GM23338 (cell line): ENCODE data around the gene NLN. TPM values are rescaled to one million over a fixed set of nuclear protein-coding genes. Genes with fewer than 3 reads are reported as not detected.

ENCODE experiments used
- ATAC-seq: fragments of 200-7000 bp; cut with Tn5 transposase; 3 replicates; pipeline ENCODE4 v1.9.1; 2020
- DNase-seq: peaks from one replicate; pipeline ENCODE4 v3.0.0-alpha.2; 2015; ENCODE audit warnings: low spot score
- H2AFZ ChIP-seq: fragments of 200-600 bp; sonication (generic); 2 replicates; pipeline ENCODE4 v1.8.0; 2016; ENCODE audit warnings: antibody characterized with exemption, mild to moderate bottlenecking, moderate library complexity
- H3F3A ChIP-seq: fragments of 200-600 bp; sonication (generic); replicated peaks from 2 replicates; pipeline ENCODE4 v1.8.0; 2017; ENCODE audit warnings: antibody characterized with exemption, mixed run types, low read depth
- H3K27ac ChIP-seq: fragments of 200-600 bp; sonication (generic); 2 replicates; pipeline ENCODE4 v1.6.1; 2016; ENCODE audit warnings: low read depth
- H3K27me3 ChIP-seq: fragments of 200-600 bp; sonication (generic); 2 replicates; pipeline ENCODE4 v1.8.0; 2016; ENCODE audit warnings: mild to moderate bottlenecking, mixed run types, moderate library complexity; ENCODE audit not compliant: insufficient read depth
- H3K36me3 ChIP-seq: fragments of 200-600 bp; sonication (generic); 2 replicates; pipeline ENCODE4 v1.8.0; 2016; ENCODE audit warnings: mild to moderate bottlenecking; ENCODE audit not compliant: insufficient read depth
- H3K4me1 ChIP-seq: fragments of 200-600 bp; sonication (generic); 2 replicates; pipeline ENCODE4 v1.8.0; 2016; ENCODE audit warnings: mild to moderate bottlenecking, moderate library complexity; ENCODE audit not compliant: insufficient read depth
- H3K4me2 ChIP-seq: fragments of 200-600 bp; sonication (generic); 2 replicates; pipeline ENCODE4 v1.7.1; 2017; ENCODE audit warnings: mixed run types
- H3K4me3 ChIP-seq: fragments of 200-600 bp; sonication (generic); 2 replicates; pipeline ENCODE4 v1.6.1; 2016; ENCODE audit warnings: mixed run types
- H3K79me2 ChIP-seq: fragments of 200-600 bp; sonication (generic); replicated peaks from 2 replicates; pipeline ENCODE4 v1.8.0; 2017; ENCODE audit warnings: mild to moderate bottlenecking; ENCODE audit not compliant: insufficient read depth
- H3K9me2 ChIP-seq: fragments of 200-600 bp; sonication (generic); 2 replicates; pipeline ENCODE4 v1.8.0; 2017; ENCODE audit not compliant: insufficient read depth
- H4K20me1 ChIP-seq: fragments of 200-600 bp; sonication (generic); replicated peaks from 2 replicates; pipeline ENCODE4 v1.8.0; 2017; ENCODE audit warnings: mild to moderate bottlenecking; ENCODE audit not compliant: insufficient read depth
- H3K27ac Mint-ChIP-seq: 2 replicates; pipeline ENCODE4 v1.8.0; 2020; ENCODE audit warnings: inconsistent platforms, mild to moderate bottlenecking, moderate library complexity, mixed read lengths
- H3K27me3 Mint-ChIP-seq: 3 replicates; pipeline ENCODE4 v1.8.0; 2022; ENCODE audit warnings: low read depth, mild to moderate bottlenecking, moderate library complexity, mixed read lengths, inconsistent platforms; ENCODE audit not compliant: insufficient read depth, poor library complexity
- H3K36me3 Mint-ChIP-seq: 3 replicates; pipeline ENCODE4 v1.8.0; 2021; ENCODE audit warnings: low read depth, mild to moderate bottlenecking, inconsistent platforms, moderate library complexity, mixed read lengths
- H3K4me1 Mint-ChIP-seq: 3 replicates; pipeline ENCODE4 v1.8.0; 2020; ENCODE audit warnings: mild to moderate bottlenecking, inconsistent platforms, mixed read lengths
- H3K4me3 Mint-ChIP-seq: 3 replicates; pipeline ENCODE4 v1.8.0; 2021; ENCODE audit warnings: moderate library complexity, mild to moderate bottlenecking, inconsistent platforms, mixed read lengths
- H3K9me3 Mint-ChIP-seq: 3 replicates; pipeline ENCODE4 v1.8.0; 2020; ENCODE audit warnings: moderate library complexity, mild to moderate bottlenecking, inconsistent platforms, mixed read lengths
- CREB1 ChIP-seq: fragments of 250-450 bp; sonication (Bioruptor Pico); IDR thresholded peaks from 2 replicates; pipeline ENCODE4 v1.5.0; 2020; ENCODE audit warnings: low read depth, mild to moderate bottlenecking, moderate library complexity
- EZH2 ChIP-seq: fragments of 200-600 bp; sonication (generic); IDR thresholded peaks from one replicate; pipeline ENCODE4 v1.8.0; 2017; ENCODE audit warnings: antibody characterized with exemption, mild to moderate bottlenecking, low read depth; ENCODE audit not compliant: unreplicated experiment
- EZH2phosphoT487 ChIP-seq: fragments of 200-600 bp; sonication (generic); IDR thresholded peaks from one replicate; pipeline ENCODE4 v1.8.1; 2018; ENCODE audit warnings: antibody characterized with exemption; ENCODE audit not compliant: unreplicated experiment
- JUNB ChIP-seq: IDR thresholded peaks from one replicate; pipeline ENCODE4 v1.6.1; 2016; ENCODE audit warnings: antibody characterized with exemption; ENCODE audit not compliant: unreplicated experiment
- NANOG ChIP-seq: IDR thresholded peaks from 2 replicates; pipeline ENCODE4 v1.6.1; 2016; ENCODE audit warnings: antibody characterized with exemption, borderline replicate concordance
- POLR2AphosphoS5 ChIP-seq: IDR thresholded peaks from 2 replicates; pipeline ENCODE4 v1.6.1; 2016; ENCODE audit warnings: antibody characterized with exemption, low read depth
- REST ChIP-seq: IDR thresholded peaks from one replicate; pipeline ENCODE4 v1.6.1; 2018; ENCODE audit warnings: antibody characterized with exemption; ENCODE audit not compliant: unreplicated experiment
- STAT1 ChIP-seq: IDR thresholded peaks from one replicate; pipeline ENCODE4 v1.6.1; 2016; ENCODE audit warnings: antibody characterized with exemption; ENCODE audit not compliant: unreplicated experiment
- ZNF114 ChIP-seq: fragments of 250-450 bp; sonication (Bioruptor Pico); IDR thresholded peaks from 2 replicates; pipeline ENCODE4 v1.5.0; 2020; ENCODE audit warnings: mild to moderate bottlenecking, moderate library complexity
- ZNF331 ChIP-seq: fragments of 250-450 bp; sonication (Bioruptor Pico); IDR thresholded peaks from 2 replicates; pipeline ENCODE4 v1.5.0; 2020; ENCODE audit warnings: low read depth, mild to moderate bottlenecking, moderate library complexity
- polyA plus RNA-seq: library from polyadenylated mRNA; unstranded; fragments of >200 nt; fragmentation: Nextera tagmentation; extraction: Ambion mirVana; gene quantifications from 2 replicates; pipeline ENCODE4 v1.2.1, GENCODE V29; 2016
- total RNA-seq: library from RNA; depleted of rRNA; stranded (reverse); fragments of >200 nt; shearing (Covaris generic); gene quantifications from 2 replicates; pipeline ENCODE4 v1.2.3, GENCODE V29; 2014
- TF ChIP-seq, protein P1 (sequence below): IDR thresholded peaks from 2 replicates; pipeline ENCODE4 v1.6.1; 2016; ENCODE audit warnings: antibody characterized with exemption
- TF ChIP-seq, protein P2 (sequence below), 2 experiments: fragments of 200-600 bp in 1 of 2; sonication (generic) in 1 of 2; conservative IDR thresholded peaks; 2 replicates each; pipeline versions ENCODE4 v1.5.1 to v1.6.1; 2016 to 2017; ENCODE audit warnings: antibody characterized with exemption in 2 of 2, low read depth in 2 of 2, mild to moderate bottlenecking in 2 of 2, moderate library complexity in 1 of 2
- TF ChIP-seq, protein P3 (sequence below): fragments of 250-450 bp; sonication (Bioruptor Pico); IDR thresholded peaks from 2 replicates; pipeline ENCODE4 v1.5.0; 2020; ENCODE audit warnings: mild to moderate bottlenecking, moderate library complexity

Gene NLN
- total and polyA plus RNA-seq, 2 experiments from 2014 or later: 56.4 to 168 TPM

DNA sequence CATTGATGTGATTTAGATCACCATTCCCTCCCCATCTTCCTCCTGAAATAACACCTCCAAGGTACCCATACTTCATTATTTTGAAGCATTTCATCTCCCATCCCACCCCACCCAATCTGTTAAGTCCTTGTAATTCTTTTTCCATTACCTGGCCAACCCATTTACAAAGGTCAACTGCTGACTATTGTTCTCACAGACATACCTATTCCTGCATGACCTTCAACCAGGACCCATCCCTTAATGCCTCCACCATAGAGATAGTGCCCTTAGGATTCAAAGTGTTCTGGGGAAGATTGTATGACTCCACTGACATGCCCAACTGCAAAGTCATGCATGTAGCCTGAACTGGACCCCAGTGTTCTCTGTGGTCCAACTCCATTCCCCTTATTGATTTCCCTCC, 91.2 kb downstream of the NLN start:
- ATAC-seq (no peak), DNase-seq (no peak)
- Histone ChIP-seq H3K27ac (no peak overlapping the region), H2AFZ (no peak overlapping the region), H3F3A (no peaks in the 10 kb centered on the region), H3K36me3 (peaks cover 37% of the 10 kb centered on the region; the same call in 1 of the 2 replicates), H3K9me2 (no peaks in the 10 kb centered on the region), H3K4me1 (peaks cover 9% of the 10 kb centered on the region; the same call in 1 of the 2 replicates), H3K79me2 (no peaks in the 10 kb centered on the region), H3K27me3 (no peaks in the 10 kb centered on the region), H3K4me3 (no peak overlapping the region), H3K4me2 (no peak overlapping the region), H4K20me1 (0 out of 2 replicates have a peak, but pooled peaks cover 9% of the 10 kb centered on the region)
- no peak overlapping the region for H3K27ac Mint-ChIP-seq
- H3K4me3 Mint-ChIP-seq: no peak overlapping the region
- TF ChIP-seq POLR2AphosphoS5 (no peak), STAT1 (no peak), REST (no peak), JUNB (no peak), CREB1 (CRISPR knock-in tag) (no peak), ZNF114 (CRISPR knock-in tag) (no peak), EZH2 (no peak), NANOG (no peak), ZNF331 (no peak), EZH2phosphoT487 (no peak)
- TF ChIP-seq, protein P1, sequence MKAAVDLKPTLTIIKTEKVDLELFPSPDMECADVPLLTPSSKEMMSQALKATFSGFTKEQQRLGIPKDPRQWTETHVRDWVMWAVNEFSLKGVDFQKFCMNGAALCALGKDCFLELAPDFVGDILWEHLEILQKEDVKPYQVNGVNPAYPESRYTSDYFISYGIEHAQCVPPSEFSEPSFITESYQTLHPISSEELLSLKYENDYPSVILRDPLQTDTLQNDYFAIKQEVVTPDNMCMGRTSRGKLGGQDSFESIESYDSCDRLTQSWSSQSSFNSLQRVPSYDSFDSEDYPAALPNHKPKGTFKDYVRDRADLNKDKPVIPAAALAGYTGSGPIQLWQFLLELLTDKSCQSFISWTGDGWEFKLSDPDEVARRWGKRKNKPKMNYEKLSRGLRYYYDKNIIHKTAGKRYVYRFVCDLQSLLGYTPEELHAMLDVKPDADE: no peak
- TF ChIP-seq, protein P2, sequence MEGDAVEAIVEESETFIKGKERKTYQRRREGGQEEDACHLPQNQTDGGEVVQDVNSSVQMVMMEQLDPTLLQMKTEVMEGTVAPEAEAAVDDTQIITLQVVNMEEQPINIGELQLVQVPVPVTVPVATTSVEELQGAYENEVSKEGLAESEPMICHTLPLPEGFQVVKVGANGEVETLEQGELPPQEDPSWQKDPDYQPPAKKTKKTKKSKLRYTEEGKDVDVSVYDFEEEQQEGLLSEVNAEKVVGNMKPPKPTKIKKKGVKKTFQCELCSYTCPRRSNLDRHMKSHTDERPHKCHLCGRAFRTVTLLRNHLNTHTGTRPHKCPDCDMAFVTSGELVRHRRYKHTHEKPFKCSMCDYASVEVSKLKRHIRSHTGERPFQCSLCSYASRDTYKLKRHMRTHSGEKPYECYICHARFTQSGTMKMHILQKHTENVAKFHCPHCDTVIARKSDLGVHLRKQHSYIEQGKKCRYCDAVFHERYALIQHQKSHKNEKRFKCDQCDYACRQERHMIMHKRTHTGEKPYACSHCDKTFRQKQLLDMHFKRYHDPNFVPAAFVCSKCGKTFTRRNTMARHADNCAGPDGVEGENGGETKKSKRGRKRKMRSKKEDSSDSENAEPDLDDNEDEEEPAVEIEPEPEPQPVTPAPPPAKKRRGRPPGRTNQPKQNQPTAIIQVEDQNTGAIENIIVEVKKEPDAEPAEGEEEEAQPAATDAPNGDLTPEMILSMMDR (conservative IDR thresholded peaks at IDR 0.05; ENCODE audit: low read depth in 2 of 2): no peak
- TF ChIP-seq, protein P3, sequence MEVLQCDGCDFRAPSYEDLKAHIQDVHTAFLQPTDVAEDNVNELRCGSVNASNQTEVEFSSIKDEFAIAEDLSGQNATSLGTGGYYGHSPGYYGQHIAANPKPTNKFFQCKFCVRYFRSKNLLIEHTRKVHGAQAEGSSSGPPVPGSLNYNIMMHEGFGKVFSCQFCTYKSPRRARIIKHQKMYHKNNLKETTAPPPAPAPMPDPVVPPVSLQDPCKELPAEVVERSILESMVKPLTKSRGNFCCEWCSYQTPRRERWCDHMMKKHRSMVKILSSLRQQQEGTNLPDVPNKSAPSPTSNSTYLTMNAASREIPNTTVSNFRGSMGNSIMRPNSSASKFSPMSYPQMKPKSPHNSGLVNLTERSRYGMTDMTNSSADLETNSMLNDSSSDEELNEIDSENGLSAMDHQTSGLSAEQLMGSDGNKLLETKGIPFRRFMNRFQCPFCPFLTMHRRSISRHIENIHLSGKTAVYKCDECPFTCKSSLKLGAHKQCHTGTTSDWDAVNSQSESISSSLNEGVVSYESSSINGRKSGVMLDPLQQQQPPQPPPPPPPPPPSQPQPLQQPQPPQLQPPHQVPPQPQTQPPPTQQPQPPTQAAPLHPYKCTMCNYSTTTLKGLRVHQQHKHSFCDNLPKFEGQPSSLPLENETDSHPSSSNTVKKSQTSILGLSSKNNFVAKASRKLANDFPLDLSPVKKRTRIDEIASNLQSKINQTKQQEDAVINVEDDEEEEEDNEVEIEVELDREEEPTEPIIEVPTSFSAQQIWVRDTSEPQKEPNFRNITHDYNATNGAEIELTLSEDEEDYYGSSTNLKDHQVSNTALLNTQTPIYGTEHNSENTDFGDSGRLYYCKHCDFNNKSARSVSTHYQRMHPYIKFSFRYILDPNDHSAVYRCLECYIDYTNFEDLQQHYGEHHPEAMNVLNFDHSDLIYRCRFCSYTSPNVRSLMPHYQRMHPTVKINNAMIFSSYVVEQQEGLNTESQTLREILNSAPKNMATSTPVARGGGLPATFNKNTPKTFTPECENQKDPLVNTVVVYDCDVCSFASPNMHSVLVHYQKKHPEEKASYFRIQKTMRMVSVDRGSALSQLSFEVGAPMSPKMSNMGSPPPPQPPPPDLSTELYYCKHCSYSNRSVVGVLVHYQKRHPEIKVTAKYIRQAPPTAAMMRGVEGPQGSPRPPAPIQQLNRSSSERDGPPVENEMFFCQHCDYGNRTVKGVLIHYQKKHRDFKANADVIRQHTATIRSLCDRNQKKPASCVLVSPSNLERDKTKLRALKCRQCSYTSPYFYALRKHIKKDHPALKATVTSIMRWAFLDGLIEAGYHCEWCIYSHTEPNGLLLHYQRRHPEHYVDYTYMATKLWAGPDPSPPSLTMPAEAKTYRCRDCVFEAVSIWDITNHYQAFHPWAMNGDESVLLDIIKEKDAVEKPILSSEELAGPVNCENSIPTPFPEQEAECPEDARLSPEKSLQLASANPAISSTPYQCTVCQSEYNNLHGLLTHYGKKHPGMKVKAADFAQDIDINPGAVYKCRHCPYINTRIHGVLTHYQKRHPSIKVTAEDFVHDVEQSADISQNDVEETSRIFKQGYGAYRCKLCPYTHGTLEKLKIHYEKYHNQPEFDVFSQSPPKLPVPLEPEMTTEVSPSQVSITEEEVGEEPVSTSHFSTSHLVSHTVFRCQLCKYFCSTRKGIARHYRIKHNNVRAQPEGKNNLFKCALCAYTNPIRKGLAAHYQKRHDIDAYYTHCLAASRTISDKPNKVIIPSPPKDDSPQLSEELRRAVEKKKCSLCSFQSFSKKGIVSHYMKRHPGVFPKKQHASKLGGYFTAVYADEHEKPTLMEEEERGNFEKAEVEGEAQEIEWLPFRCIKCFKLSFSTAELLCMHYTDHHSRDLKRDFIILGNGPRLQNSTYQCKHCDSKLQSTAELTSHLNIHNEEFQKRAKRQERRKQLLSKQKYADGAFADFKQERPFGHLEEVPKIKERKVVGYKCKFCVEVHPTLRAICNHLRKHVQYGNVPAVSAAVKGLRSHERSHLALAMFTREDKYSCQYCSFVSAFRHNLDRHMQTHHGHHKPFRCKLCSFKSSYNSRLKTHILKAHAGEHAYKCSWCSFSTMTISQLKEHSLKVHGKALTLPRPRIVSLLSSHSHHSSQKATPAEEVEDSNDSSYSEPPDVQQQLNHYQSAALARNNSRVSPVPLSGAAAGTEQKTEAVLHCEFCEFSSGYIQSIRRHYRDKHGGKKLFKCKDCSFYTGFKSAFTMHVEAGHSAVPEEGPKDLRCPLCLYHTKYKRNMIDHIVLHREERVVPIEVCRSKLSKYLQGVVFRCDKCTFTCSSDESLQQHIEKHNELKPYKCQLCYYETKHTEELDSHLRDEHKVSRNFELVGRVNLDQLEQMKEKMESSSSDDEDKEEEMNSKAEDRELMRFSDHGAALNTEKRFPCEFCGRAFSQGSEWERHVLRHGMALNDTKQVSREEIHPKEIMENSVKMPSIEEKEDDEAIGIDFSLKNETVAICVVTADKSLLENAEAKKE (CRISPR knock-in tag): no peak
- peaks cover 3% of the 10 kb centered on the region for H3K27me3 Mint-ChIP-seq
- H3K36me3 Mint-ChIP-seq: peaks cover 72% of the 10 kb centered on the region
- no peaks in the 10 kb centered on the region for H3K9me3 Mint-ChIP-seq
- H3K4me1 Mint-ChIP-seq: peaks cover 15% of the 10 kb centered on the region
